GM12878 (cell line): ENCODE results near the gene PDXP. TPM values are rescaled to one million over a fixed set of nuclear protein-coding genes. Genes with fewer than 3 reads are reported as not detected.

Experiments used
- ATAC-seq: fragments of 200-7000 bp; cut with Tn5 transposase; 3 replicates; pipeline ENCODE4 v1.9.1; 2020; ENCODE audit warnings: mild to moderate bottlenecking, moderate library complexity
- BruUV-seq: library from RNA; stranded (reverse); fragments of 400-500 nt; replicated peaks from 2 replicates; lab custom pipeline; 2021; lab: Mats Ljungman, UMichigan
- CTCF ChIA-PET: fragments of 300-600 bp; sonication (Branson Sonifier 250); formaldehyde crosslinking; extraction: SDS; loops from one replicate; lab custom pipeline; 2021; ENCODE audit warnings: inconsistent platforms; lab: Yijun Ruan, JAX
- POLR2A ChIA-PET: fragments of 350-600 bp; formaldehyde crosslinking; extraction: SDS; loops from one replicate; lab custom pipeline; 2021; ENCODE audit warnings: inconsistent platforms; lab: Charles Lee
- RAD21 ChIA-PET: fragments of 300-600 bp; sonication (Branson Sonifier 250); formaldehyde crosslinking; loops from one replicate; lab custom pipeline; 2023; ENCODE audit warnings: antibody characterized with exemption; ENCODE audit not compliant: unreplicated experiment; lab: Charles Lee
- SMC1A ChIA-PET: fragments of 300-600 bp; sonication (Branson Sonifier 250); formaldehyde crosslinking; loops from one replicate; lab custom pipeline; 2023; ENCODE audit not compliant: unreplicated experiment, uncharacterized antibody; lab: Charles Lee
- DNase-seq: peaks from one replicate; pipeline ENCODE4 v3.0.0-alpha.2; 2011; ENCODE audit warnings: low read depth, low spot score
- FAIRE-seq: peaks from 3 replicates; lab custom pipeline; 2011; peaks lifted over from hg19 to GRCh38; lab: Jason Lieb, UNC
- H2AFZ ChIP-seq: 2 replicates; pipeline ENCODE4 v1.6.0; 2011; ENCODE audit warnings: low read depth, low read length, control low read depth; ENCODE audit not compliant: control insufficient read depth
- H3K27ac ChIP-seq: 2 replicates; pipeline ENCODE4 v1.5.1; 2011; ENCODE audit warnings: control low read depth; ENCODE audit not compliant: control insufficient read depth, insufficient read depth
- H3K27me3 ChIP-seq, 2 experiments: replicated peaks in 1 of 2; 2 replicates each; pipeline versions ENCODE4 v1.6.0 to v1.6.1; 2011; ENCODE audit warnings: low read length in 1 of 2; ENCODE audit not compliant: control insufficient read depth in 2 of 2, insufficient read depth in 2 of 2
- H3K36me3 ChIP-seq, 2 experiments: 2 replicates each; pipeline ENCODE4 v1.5.1; 2011; ENCODE audit warnings: low read length in 1 of 2; ENCODE audit not compliant: control insufficient read depth in 2 of 2, insufficient read depth in 2 of 2
- H3K4me1 ChIP-seq: 2 replicates; pipeline ENCODE4 v1.6.1; 2011; ENCODE audit warnings: mild to moderate bottlenecking, low read length, moderate library complexity, mixed read lengths; ENCODE audit not compliant: control insufficient read depth, insufficient read depth
- H3K4me2 ChIP-seq: 2 replicates; pipeline ENCODE4 v1.6.0; 2011; ENCODE audit warnings: control low read depth; ENCODE audit not compliant: control insufficient read depth, insufficient read depth
- H3K4me3 ChIP-seq: fragments of 200-600 bp; sonication (generic); 2 replicates; pipeline ENCODE4 v1.5.1; 2016
- H3K79me2 ChIP-seq: 2 replicates; pipeline ENCODE4 v1.6.0; 2011; ENCODE audit warnings: low read length; ENCODE audit not compliant: control insufficient read depth, insufficient read depth
- H3K9ac ChIP-seq: 2 replicates; pipeline ENCODE4 v1.8.0; 2011; ENCODE audit warnings: low read length, control low read depth, mixed read lengths; ENCODE audit not compliant: control insufficient read depth, insufficient read depth
- H3K9me3 ChIP-seq: replicated peaks from 3 replicates; pipeline ENCODE4 v1.5.1; 2011; ENCODE audit warnings: mild to moderate bottlenecking, low read length; ENCODE audit not compliant: control insufficient read depth, insufficient read depth
- H4K20me1 ChIP-seq: 2 replicates; pipeline ENCODE4 v1.6.0; 2011; ENCODE audit not compliant: control insufficient read depth, insufficient read depth
- ATF7 ChIP-seq: fragments of 450-650 bp; IDR thresholded peaks from 2 replicates; pipeline ENCODE4 v1.6.1; 2016; ENCODE audit warnings: low read depth, mild to moderate bottlenecking
- BHLHE40 ChIP-seq, 2 experiments: fragments of 450-650 bp in 1 of 2; IDR thresholded peaks; 2 replicates each; pipeline ENCODE4 v1.6.1; 2011 to 2017; ENCODE audit warnings: low read depth in 2 of 2, borderline replicate concordance in 1 of 2, improper control_type of control experiment in 1 of 2, low read length in 1 of 2, mild to moderate bottlenecking in 1 of 2
- FOXK2 ChIP-seq: fragments of 450-650 bp; IDR thresholded peaks from 2 replicates; pipeline ENCODE4 v1.6.1; 2017; ENCODE audit warnings: mild to moderate bottlenecking, moderate library complexity
- GABPA ChIP-seq: IDR thresholded peaks from 2 replicates; pipeline ENCODE4 v1.6.1; 2014; ENCODE audit warnings: antibody characterized with exemption, low read depth, mild to moderate bottlenecking, inconsistent platforms
- NFIC ChIP-seq: IDR thresholded peaks from 2 replicates; pipeline ENCODE4 v1.6.1; 2012; ENCODE audit warnings: low read depth, mild to moderate bottlenecking, inconsistent platforms, low read length, moderate library complexity
- NR2C1 ChIP-seq: fragments of 450-650 bp; IDR thresholded peaks from 2 replicates; pipeline ENCODE4 v1.6.1; 2017; ENCODE audit warnings: antibody characterized with exemption, mild to moderate bottlenecking, moderate library complexity
- NR2C2 ChIP-seq: IDR thresholded peaks from 2 replicates; pipeline ENCODE4 v1.6.1; 2011; ENCODE audit warnings: borderline replicate concordance, low read depth; ENCODE audit not compliant: control insufficient read depth, insufficient read length
- RB1 ChIP-seq: fragments of 450-650 bp; formaldehyde crosslinking; IDR thresholded peaks from 2 replicates; pipeline ENCODE4 v1.6.1; 2017; ENCODE audit warnings: mild to moderate bottlenecking, borderline replicate concordance
- RFX5 ChIP-seq: IDR thresholded peaks from 2 replicates; pipeline ENCODE4 v1.6.1; 2011; ENCODE audit warnings: low read depth, low read length, improper control_type of control experiment
- SIN3A ChIP-seq: IDR thresholded peaks from 2 replicates; pipeline ENCODE4 v1.6.1; 2012; ENCODE audit warnings: low read depth, low read length, improper control_type of control experiment
- SKIL ChIP-seq: fragments of 450-650 bp; IDR thresholded peaks from 2 replicates; pipeline ENCODE4 v1.6.1; 2017; ENCODE audit warnings: mild to moderate bottlenecking, low read depth, inconsistent platforms; ENCODE audit not compliant: poor library complexity, severe bottlenecking
- SRF ChIP-seq, 2 experiments: IDR thresholded peaks; 2 replicates each; pipeline ENCODE4 v1.6.1; 2011; ENCODE audit warnings: low read depth in 2 of 2, low read length in 2 of 2, mild to moderate bottlenecking in 1 of 2, moderate library complexity in 1 of 2
- SUPT20H ChIP-seq: IDR thresholded peaks from 2 replicates; pipeline ENCODE4 v1.6.1; 2011; ENCODE audit warnings: low read depth, mild to moderate bottlenecking, low read length, moderate library complexity, borderline replicate concordance; ENCODE audit not compliant: control insufficient read depth
- ZNF274 ChIP-seq: IDR thresholded peaks from one replicate; pipeline ENCODE4 v1.8.0; 2011; ENCODE audit not compliant: insufficient read length, insufficient read depth
- WGBS: methylation state at CpG from one replicate; pipeline ENCODE4 v1.1.6; 2016; ENCODE audit warnings: low lambda C conversion rate; ENCODE audit not compliant: insufficient replicate concordance, insufficient coverage; ENCODE audit errors: missing lambda C conversion rate; 5-methylcytosine and 5-hydroxymethylcytosine counted together
- in situ Hi-C: fragments of 300-500 bp; cut with MboI; formaldehyde crosslinking; loops from 9 replicates; pipeline ENCODE4 v1.14.3; 2018; ENCODE audit warnings: mixed read lengths
- intact Hi-C: fragments of 100-400 bp; cut with micrococcal nuclease; formaldehyde crosslinking; loops from one replicate; pipeline ENCODE4 v1.14.2; 2022; ENCODE audit not compliant: unreplicated experiment
- polyA plus RNA-seq, 11 experiments: library from polyadenylated mRNA; depleted of rRNA in 4 of 11; unstranded in 6 of 11; stranded (reverse) in 5 of 11; fragments of >200 nt; fragmentation: Nextera tagmentation in 4 of 11; fragmentation: Illumina TruSeq in 1 of 11; extraction: Ambion mirVana in 4 of 11; extraction: Trizol in 1 of 11; gene quantifications; 1 replicate in 1 of 11; 2 replicates in 10 of 11; pipeline versions ENCODE4 v1.2.1 to v1.2.3, GENCODE V29; 2011 to 2016; ENCODE audit warnings: inconsistent platforms in 2 of 11, missing spikeins in 2 of 11, low read depth in 1 of 11
- total RNA-seq, 4 experiments: library from RNA; depleted of rRNA in 3 of 4; stranded (reverse); fragments of >200 nt in 3 of 4; fragmentation: Illumina TruSeq in 1 of 4; extraction: Trizol in 1 of 4; gene quantifications; 2 replicates each; pipeline versions ENCODE4 v1.2.1 to v1.2.3, GENCODE V29; 2013 to 2021
- TF ChIP-seq, protein P1 (sequence below): fragments of 450-650 bp; IDR thresholded peaks from 2 replicates; pipeline ENCODE4 v1.6.1; 2018; ENCODE audit warnings: mild to moderate bottlenecking, low read depth, moderate library complexity; ENCODE audit not compliant: partially characterized antibody

Gene PDXP
- total and polyA plus RNA-seq, 10 of the 15 experiments (the other 5 are each of a cell fraction or from before 2014, with no cell fraction given): 4.4 to 56.7 (median 34.6) TPM

- no peak for ATAC-seq
- intact Hi-C loops (no loop called here), in situ Hi-C loops (no loop called here)
- POLR2A ChIA-PET: no interaction called here
- SMC1A ChIA-PET: no interaction called here
- Histone ChIP-seq H3K36me3 (peaks cover 4 to 11% of the 10 kb centered on the region in 2 experiments; a peak in 3 of 4 replicates), H3K9ac (no peak overlapping the region), H3K4me3 (no peak overlapping the region), H3K79me2 (peaks cover 17% of the 10 kb centered on the region), H2AFZ (no peak overlapping the region), H3K9me3 (no peaks in the 10 kb centered on the region), H3K4me2 (no peak overlapping the region), H3K27me3 (no peaks in the 10 kb centered on the region), H3K4me1 (no peaks in the 10 kb centered on the region; the same call in 1 of the 2 replicates), H4K20me1 (no peaks in the 10 kb centered on the region), H3K27ac (no peak overlapping the region)
- 100% methylated on average over 4 of the region's 17 CpGs for WGBS
- CTCF ChIA-PET: interaction anchor here (10.3 kb wide), 1 partner anchor 15 kb away, joined by 261 read pairs; the partner anchor contains the start of gene SH3BP1
- TF ChIP-seq FOXK2 (no peak), SIN3A (no peak), NR2C1 (no peak), SRF (IDR thresholded peaks at IDR 0.05; ENCODE audit: low read depth in 2 of 2, low read length in 2 of 2) (no peak), SKIL (no peak), NFIC (no peak), BHLHE40 (IDR thresholded peaks at IDR 0.05; ENCODE audit: borderline replicate concordance in 1 of 2, low read depth in 2 of 2, low read length in 1 of 2) (no peak), SUPT20H (no peak), RFX5 (no peak), GABPA (no peak), ATF7 (no peak), RB1 (no peak), ZNF274 (no peak), NR2C2 (no peak)
- TF ChIP-seq, protein P1, sequence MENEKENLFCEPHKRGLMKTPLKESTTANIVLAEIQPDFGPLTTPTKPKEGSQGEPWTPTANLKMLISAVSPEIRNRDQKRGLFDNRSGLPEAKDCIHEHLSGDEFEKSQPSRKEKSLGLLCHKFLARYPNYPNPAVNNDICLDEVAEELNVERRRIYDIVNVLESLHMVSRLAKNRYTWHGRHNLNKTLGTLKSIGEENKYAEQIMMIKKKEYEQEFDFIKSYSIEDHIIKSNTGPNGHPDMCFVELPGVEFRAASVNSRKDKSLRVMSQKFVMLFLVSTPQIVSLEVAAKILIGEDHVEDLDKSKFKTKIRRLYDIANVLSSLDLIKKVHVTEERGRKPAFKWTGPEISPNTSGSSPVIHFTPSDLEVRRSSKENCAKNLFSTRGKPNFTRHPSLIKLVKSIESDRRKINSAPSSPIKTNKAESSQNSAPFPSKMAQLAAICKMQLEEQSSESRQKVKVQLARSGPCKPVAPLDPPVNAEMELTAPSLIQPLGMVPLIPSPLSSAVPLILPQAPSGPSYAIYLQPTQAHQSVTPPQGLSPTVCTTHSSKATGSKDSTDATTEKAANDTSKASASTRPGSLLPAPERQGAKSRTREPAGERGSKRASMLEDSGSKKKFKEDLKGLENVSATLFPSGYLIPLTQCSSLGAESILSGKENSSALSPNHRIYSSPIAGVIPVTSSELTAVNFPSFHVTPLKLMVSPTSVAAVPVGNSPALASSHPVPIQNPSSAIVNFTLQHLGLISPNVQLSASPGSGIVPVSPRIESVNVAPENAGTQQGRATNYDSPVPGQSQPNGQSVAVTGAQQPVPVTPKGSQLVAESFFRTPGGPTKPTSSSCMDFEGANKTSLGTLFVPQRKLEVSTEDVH: no peak
- no TSS peak for BruUV-seq
- RAD21 ChIA-PET: no interaction called here
- DNase-seq: no peak
- FAIRE-seq: no peak
These were observed 3.3 kb upstream of the PDXP start for GRCh38 chr22:37655252-37655563.
